Measurements from ENCODE around the gene CSNK1G3.
A peak's percentile ranks its signal among the peaks of the same experiment; 100 is the strongest.

Gene CSNK1G3

DNA sequence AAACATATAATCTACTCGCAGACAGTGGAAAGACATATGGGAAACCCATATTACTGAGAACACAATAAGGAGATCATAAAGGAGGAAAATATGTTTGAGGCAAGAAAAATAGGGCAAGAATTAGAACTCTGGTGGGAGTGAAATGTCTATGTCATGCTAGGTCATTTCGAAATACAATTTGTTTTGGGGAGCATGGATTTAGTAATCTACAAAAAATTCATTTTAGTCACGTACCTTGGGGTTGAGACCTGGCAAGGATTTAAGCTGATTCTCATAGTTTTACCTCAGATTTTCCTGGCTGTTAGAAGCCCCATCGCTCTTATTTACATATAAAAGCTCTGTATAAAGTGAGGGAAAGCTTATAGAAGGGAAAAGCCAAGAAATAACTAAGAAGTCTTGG is 11.5 kb upstream of the CSNK1G3 start:
- no peak overlapping the region for H3K4me3 ChIP-seq (ENCODE audit: control insufficient read depth, low read depth, low read length)
- TF ChIP-seq, protein P1, sequence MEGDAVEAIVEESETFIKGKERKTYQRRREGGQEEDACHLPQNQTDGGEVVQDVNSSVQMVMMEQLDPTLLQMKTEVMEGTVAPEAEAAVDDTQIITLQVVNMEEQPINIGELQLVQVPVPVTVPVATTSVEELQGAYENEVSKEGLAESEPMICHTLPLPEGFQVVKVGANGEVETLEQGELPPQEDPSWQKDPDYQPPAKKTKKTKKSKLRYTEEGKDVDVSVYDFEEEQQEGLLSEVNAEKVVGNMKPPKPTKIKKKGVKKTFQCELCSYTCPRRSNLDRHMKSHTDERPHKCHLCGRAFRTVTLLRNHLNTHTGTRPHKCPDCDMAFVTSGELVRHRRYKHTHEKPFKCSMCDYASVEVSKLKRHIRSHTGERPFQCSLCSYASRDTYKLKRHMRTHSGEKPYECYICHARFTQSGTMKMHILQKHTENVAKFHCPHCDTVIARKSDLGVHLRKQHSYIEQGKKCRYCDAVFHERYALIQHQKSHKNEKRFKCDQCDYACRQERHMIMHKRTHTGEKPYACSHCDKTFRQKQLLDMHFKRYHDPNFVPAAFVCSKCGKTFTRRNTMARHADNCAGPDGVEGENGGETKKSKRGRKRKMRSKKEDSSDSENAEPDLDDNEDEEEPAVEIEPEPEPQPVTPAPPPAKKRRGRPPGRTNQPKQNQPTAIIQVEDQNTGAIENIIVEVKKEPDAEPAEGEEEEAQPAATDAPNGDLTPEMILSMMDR (conservative IDR thresholded peaks at IDR 0.05; ENCODE audit: control insufficient read depth, insufficient read depth, low read depth, low read length), result no peak
- DNase-seq (ENCODE audit: low read depth), result no peak

- TF ChIP-seq, protein P1 (conservative IDR thresholded peaks at IDR 0.05; ENCODE audit: control insufficient read depth, insufficient read depth, low read depth, low read length), result no peak
- no peak overlapping the region for H3K4me3 ChIP-seq (ENCODE audit: control insufficient read depth, low read depth, low read length)
- no peak for DNase-seq (ENCODE audit: low read depth)
These were observed 9.9 kb upstream of the CSNK1G3 start for GRCh38 chr5:123502120-123502519.

GRCh38 chr5:123503299-123503698 is 8.7 kb upstream of the CSNK1G3 start:
- no peak for DNase-seq (ENCODE audit: low read depth)
- no peak overlapping the region for H3K4me3 ChIP-seq (ENCODE audit: control insufficient read depth, low read depth, low read length)

DNA sequence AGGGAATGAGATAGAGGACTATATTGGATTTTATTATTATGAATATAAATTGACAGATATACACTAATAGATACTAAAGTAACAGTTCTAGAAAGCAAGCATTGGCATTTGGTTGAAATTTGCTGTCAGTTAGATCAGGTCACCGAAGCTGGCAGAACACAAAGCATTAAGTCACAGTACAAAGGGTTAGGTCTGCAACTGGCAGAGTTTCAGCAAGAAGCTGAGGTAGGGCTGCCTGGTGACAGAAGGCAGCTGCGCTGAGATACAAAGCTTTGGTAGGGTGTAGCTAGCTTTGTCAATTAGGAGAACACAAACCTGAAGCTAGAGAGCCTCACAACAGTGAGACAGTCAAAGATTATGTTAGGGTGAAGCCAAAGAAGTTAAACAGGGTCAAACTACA is 6.3 kb upstream of the CSNK1G3 start:
- no peak overlapping the region for H3K4me3 ChIP-seq (ENCODE audit: control insufficient read depth, low read depth, low read length)
- TF ChIP-seq, protein P1 (conservative IDR thresholded peaks at IDR 0.05; ENCODE audit: control insufficient read depth, insufficient read depth, low read depth, low read length), result no peak
- DNase-seq (ENCODE audit: low read depth), result no peak

More at GRCh38 chr5:123503299-123503698, 8.7 kb upstream of the CSNK1G3 start:
- TF ChIP-seq, protein P1 (conservative IDR thresholded peaks at IDR 0.05; ENCODE audit: control insufficient read depth, insufficient read depth, low read depth, low read length), result no peak

- no peak overlapping the region for H3K4me3 ChIP-seq (ENCODE audit: control insufficient read depth, low read depth, low read length)
- no peak for DNase-seq (ENCODE audit: low read depth)
- TF ChIP-seq, protein P1 (conservative IDR thresholded peaks at IDR 0.05; ENCODE audit: control insufficient read depth, insufficient read depth, low read depth, low read length), result no peak
These were observed 3.5 kb upstream of the CSNK1G3 start for GRCh38 chr5:123508441-123508840.

GRCh38 chr5:123511290-123511647 is 708 bp upstream of the CSNK1G3 start:
- DNase-seq (ENCODE audit: low read depth), result peak; percentile 68
- TF ChIP-seq, protein P1 (conservative IDR thresholded peaks at IDR 0.05; ENCODE audit: control insufficient read depth, insufficient read depth, low read depth, low read length), result no peak
- H3K4me3 ChIP-seq (ENCODE audit: control insufficient read depth, low read depth, low read length), result peak overlapping the region; percentile 81

Measured in fibroblast of mammary gland (primary cell).